NB4 (cell line): ENCODE results near the gene HS6ST2.

Experiments used
- MYC ChIP-seq: IDR thresholded peaks from 2 replicates; pipeline ENCODE4 v1.6.1; 2011; ENCODE audit warnings: low read depth, low read length
- POLR2A ChIP-seq: IDR thresholded peaks from 2 replicates; pipeline ENCODE4 v1.6.1; 2011; ENCODE audit warnings: mild to moderate bottlenecking; ENCODE audit not compliant: insufficient read length; ENCODE audit errors: extremely low read depth
- TF ChIP-seq, protein P1 (sequence below): IDR thresholded peaks from one replicate; pipeline ENCODE4 v1.5.1; 2012; ENCODE audit warnings: low read depth, low read length
- TF ChIP-seq, protein P2 (sequence below): IDR thresholded peaks from 2 replicates; pipeline ENCODE4 v1.6.1; 2011; ENCODE audit warnings: low read depth, low read length

DNA sequence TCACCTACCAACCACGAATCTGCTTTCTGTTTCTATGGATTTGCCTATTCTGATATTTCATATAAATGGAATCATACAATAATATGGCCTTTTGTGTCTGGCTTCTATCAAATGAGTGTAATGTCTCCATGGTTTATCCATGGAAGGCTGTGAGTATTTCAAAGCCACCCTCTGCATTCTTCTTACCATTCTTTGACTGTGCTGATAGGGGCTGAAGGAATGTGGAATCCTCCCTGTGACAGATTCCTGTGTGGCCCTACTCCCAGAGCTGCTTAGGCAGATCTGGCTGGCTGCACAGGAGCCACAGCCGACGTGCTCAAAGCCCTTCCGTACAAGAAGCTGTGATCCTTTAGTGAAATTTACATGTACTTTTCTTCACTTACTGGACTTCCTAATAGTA, 163.2 kb downstream of the HS6ST2 start:
- TF ChIP-seq, protein P1, sequence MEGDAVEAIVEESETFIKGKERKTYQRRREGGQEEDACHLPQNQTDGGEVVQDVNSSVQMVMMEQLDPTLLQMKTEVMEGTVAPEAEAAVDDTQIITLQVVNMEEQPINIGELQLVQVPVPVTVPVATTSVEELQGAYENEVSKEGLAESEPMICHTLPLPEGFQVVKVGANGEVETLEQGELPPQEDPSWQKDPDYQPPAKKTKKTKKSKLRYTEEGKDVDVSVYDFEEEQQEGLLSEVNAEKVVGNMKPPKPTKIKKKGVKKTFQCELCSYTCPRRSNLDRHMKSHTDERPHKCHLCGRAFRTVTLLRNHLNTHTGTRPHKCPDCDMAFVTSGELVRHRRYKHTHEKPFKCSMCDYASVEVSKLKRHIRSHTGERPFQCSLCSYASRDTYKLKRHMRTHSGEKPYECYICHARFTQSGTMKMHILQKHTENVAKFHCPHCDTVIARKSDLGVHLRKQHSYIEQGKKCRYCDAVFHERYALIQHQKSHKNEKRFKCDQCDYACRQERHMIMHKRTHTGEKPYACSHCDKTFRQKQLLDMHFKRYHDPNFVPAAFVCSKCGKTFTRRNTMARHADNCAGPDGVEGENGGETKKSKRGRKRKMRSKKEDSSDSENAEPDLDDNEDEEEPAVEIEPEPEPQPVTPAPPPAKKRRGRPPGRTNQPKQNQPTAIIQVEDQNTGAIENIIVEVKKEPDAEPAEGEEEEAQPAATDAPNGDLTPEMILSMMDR, result no peak
- TF ChIP-seq POLR2A (no peak), MYC (no peak)
- TF ChIP-seq, protein P2, sequence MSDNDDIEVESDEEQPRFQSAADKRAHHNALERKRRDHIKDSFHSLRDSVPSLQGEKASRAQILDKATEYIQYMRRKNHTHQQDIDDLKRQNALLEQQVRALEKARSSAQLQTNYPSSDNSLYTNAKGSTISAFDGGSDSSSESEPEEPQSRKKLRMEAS, result no peak
